NCI-H460 (cell line): ENCODE results near the gene PRDM5. TPM values are rescaled to one million over a fixed set of nuclear protein-coding genes. Genes with fewer than 3 reads are reported as not detected.
"Not testable (repeated sequence)": the region's sequence is repeated elsewhere in the genome, so short reads cannot be mapped to it uniquely, and the experiment has no call there.

Source experiments
- DNase-seq: peaks from one replicate; pipeline ENCODE4 v3.0.0-alpha.2; 2016; ENCODE audit warnings: low read depth; ENCODE audit errors: extremely low read depth
- small RNA-seq, 2 experiments: library from RNA; depleted of rRNA; stranded (forward); fragments of <200 nt; gene quantifications; one replicate each; pipeline ENCODE3, GENCODE V24; 2014
- total RNA-seq: library from RNA; depleted of rRNA; stranded (reverse); fragments of >200 nt; shearing (Covaris generic); gene quantifications from 2 replicates; pipeline ENCODE4 v1.2.3, GENCODE V29; 2014; rRNA removed

PRDM5 gene
- total RNA-seq, 1 experiment from 2014 or later = 11.9 TPM

GRCh38 chr4:120671538-120671937 is 251.0 kb downstream of the PRDM5 start:
- DNase-seq = no peak

- no peak for DNase-seq
These were observed 255.4 kb downstream of the PRDM5 start for GRCh38 chr4:120667102-120667501.

GRCh38 chr4:120664851-120665250 is 257.7 kb downstream of the PRDM5 start:
- DNase-seq = no peak

- no peak for DNase-seq
These were observed 262.8 kb downstream of the PRDM5 start for GRCh38 chr4:120659616-120660170.

- DNase-seq = no peak
These were observed 263.8 kb downstream of the PRDM5 start for GRCh38 chr4:120658772-120659171.

- DNase-seq = no peak
These were observed 268.5 kb downstream of the PRDM5 start for GRCh38 chr4:120653804-120654573.

- DNase-seq = not testable (repeated sequence)
These were observed 274.2 kb downstream of the PRDM5 start for GRCh38 chr4:120648336-120648735.

Small RNA genes within 50 kb of the gene (small RNA-seq; reads per million reads assigned to genes)
- gene RNU6-550P = 0 reads per million in 2 experiments

Other genes with a start within 250 kb of the PRDM5 start
- 0.35 and 0.79 TPM in 2 replicates for gene NDNF, start 149.8 kb upstream of the PRDM5 start, total RNA-seq
- gene TNIP3, start 241.6 kb upstream of the PRDM5 start, total RNA-seq = 1.1 and 4.2 TPM in 2 replicates